Testis (tissue), 3 donors: ENCODE results near the gene SLC22A23. TPM values are rescaled to one million over a fixed set of nuclear protein-coding genes. Genes with fewer than 3 reads are reported as not detected.

Source experiments
- DNase-seq: peaks from one replicate; pipeline ENCODE4 v3.0.0-alpha.2; 2019
- H3K27ac ChIP-seq, 2 donors: fragments of 200-600 bp; sonication (generic); one replicate each; pipeline ENCODE4 v1.5.1; 2019
- H3K27me3 ChIP-seq: fragments of 200-600 bp; sonication (generic); one replicate; pipeline ENCODE4 v1.5.1; 2019
- H3K36me3 ChIP-seq: fragments of 200-600 bp; sonication (generic); one replicate; pipeline ENCODE4 v1.5.1; 2017; ENCODE audit warnings: low read depth; ENCODE audit errors: missing control alignments
- H3K4me1 ChIP-seq: fragments of 200-600 bp; sonication (generic); one replicate; pipeline ENCODE4 v1.5.1; 2019
- H3K4me3 ChIP-seq, 2 donors: fragments of 200-600 bp; sonication (generic); one replicate each; pipeline ENCODE4 v1.5.1; 2017 to 2019
- H3K9me3 ChIP-seq: fragments of 200-600 bp; sonication (generic); one replicate; pipeline ENCODE4 v1.5.1; 2017
- CTCF ChIP-seq, 3 experiments: fragments of 450-650 bp in 2 of 3; fragments of 200-600 bp in 1 of 3; sonication (generic) in 1 of 3; IDR thresholded peaks; one replicate each; pipeline ENCODE4 v1.5.1; 2016 to 2019; ENCODE audit warnings: antibody characterized with exemption in 3 of 3, mild to moderate bottlenecking in 2 of 3, moderate library complexity in 1 of 3
- POLR2A ChIP-seq: fragments of 450-650 bp; IDR thresholded peaks from one replicate; pipeline ENCODE4 v1.6.1; 2017; ENCODE audit warnings: antibody characterized with exemption, mild to moderate bottlenecking, moderate library complexity
- WGBS, 2 donors: methylation state at CpG; one replicate each; pipeline ENCODE4 v1.1.5; 2018; 5-methylcytosine and 5-hydroxymethylcytosine counted together
- intact Hi-C: fragments of 100-400 bp; cut with DNase I; formaldehyde crosslinking; loops from one replicate; pipeline ENCODE4 v1.15.1; 2023; ENCODE audit warnings: low total_unique reads
- polyA plus RNA-seq: library from polyadenylated mRNA; stranded (reverse); fragments of 350-450 nt; fragmentation: Illumina TruSeq; extraction: RNeasy Lipid Tissue Mini Kit (QIAGEN cat#74804); gene quantifications from one replicate; pipeline ENCODE4 v1.2.3, GENCODE V29; 2014; ENCODE audit warnings: low read depth, low replicate concordance; ENCODE audit not compliant: insufficient read depth
- total RNA-seq, 2 donors: library from RNA; depleted of rRNA; stranded (reverse); fragments of >200 nt; gene quantifications; one replicate each; pipeline ENCODE4 v1.2.3, GENCODE V29; 2016

SLC22A23 gene
- total and polyA plus RNA-seq, 3 donors from 2014 or later: 9.0 to 20.9 (median 14.9) TPM

GRCh38 chr6:3291987-3292386 lies 164.9 kb downstream of the SLC22A23 start:
- Histone ChIP-seq H3K9me3 (no peaks in the 10 kb centered on the region), H3K4me3 (no peak overlapping the region), H3K36me3 (no peaks in the 10 kb centered on the region), H3K4me1 (no peaks in the 10 kb centered on the region), H3K27me3 (no peaks in the 10 kb centered on the region), H3K27ac (no peak overlapping the region)
- TF ChIP-seq POLR2A (no peak), CTCF (IDR thresholded peaks at IDR 0.05) (no peak)
- WGBS, 2 donors: 88 to 97% methylated on average over 7 of the region's 7 CpGs
- DNase-seq: no peak
- intact Hi-C loops: no loop called here

- no peak overlapping the region for H3K27ac ChIP-seq
- no peak for TF ChIP-seq CTCF (IDR thresholded peaks at IDR 0.05)
- TF ChIP-seq POLR2A: no peak
- H3K36me3 ChIP-seq: no peaks in the 10 kb centered on the region
- no peak overlapping the region for H3K4me3 ChIP-seq
- H3K27me3 ChIP-seq: no peaks in the 10 kb centered on the region
- intact Hi-C loops: no loop called here
- H3K4me1 ChIP-seq: no peaks in the 10 kb centered on the region
- no peak for DNase-seq
- 95 to 98% methylated on average over 4 of the region's 4 CpGs for WGBS, 2 donors
- no peaks in the 10 kb centered on the region for H3K9me3 ChIP-seq
Measured at GRCh38 chr6:3291346-3291745, 165.5 kb downstream of the SLC22A23 start.

- no peaks in the 10 kb centered on the region for H3K36me3 ChIP-seq
- intact Hi-C loops: no loop called here
- no peak overlapping the region for H3K4me3 ChIP-seq
- WGBS, 2 donors: 51 to 69% methylated on average over 10 to 11 of the region's 11 CpGs
- TF ChIP-seq CTCF (IDR thresholded peaks at IDR 0.05) (no peak), POLR2A (no peak)
- no peaks in the 10 kb centered on the region for H3K9me3 ChIP-seq
- H3K4me1 ChIP-seq: no peaks in the 10 kb centered on the region
- H3K27ac ChIP-seq: no peak overlapping the region
- no peak for DNase-seq
- H3K27me3 ChIP-seq: no peaks in the 10 kb centered on the region
Measured at GRCh38 chr6:3290931-3291211, 166.0 kb downstream of the SLC22A23 start.

- TF ChIP-seq CTCF (IDR thresholded peaks at IDR 0.05) (no peak), POLR2A (no peak)
- WGBS, 2 donors: 83 to 85% methylated on average over 15 of the region's 15 CpGs
- no peak overlapping the region for H3K4me3 ChIP-seq
- DNase-seq: no peak
- no peak overlapping the region for H3K27ac ChIP-seq
- H3K4me1 ChIP-seq: no peaks in the 10 kb centered on the region
- H3K36me3 ChIP-seq: no peaks in the 10 kb centered on the region
- H3K27me3 ChIP-seq: no peaks in the 10 kb centered on the region
- no peaks in the 10 kb centered on the region for H3K9me3 ChIP-seq
- intact Hi-C loops: no loop called here
Measured at GRCh38 chr6:3290149-3290930, 166.5 kb downstream of the SLC22A23 start.

- no peaks in the 10 kb centered on the region for H3K9me3 ChIP-seq
- H3K27me3 ChIP-seq: no peaks in the 10 kb centered on the region
- H3K27ac ChIP-seq: no peak overlapping the region
- no peaks in the 10 kb centered on the region for H3K36me3 ChIP-seq
- WGBS, 2 donors: 77 to 80% methylated on average over 6 to 7 of the region's 7 CpGs
- intact Hi-C loops: loop anchor here (10.0 kb wide), 1 partner anchor 165 kb away; the partner anchor contains the start of gene SLC22A23
- no peak for DNase-seq
- TF ChIP-seq CTCF (IDR thresholded peaks at IDR 0.05) (no peak), POLR2A (no peak)
- no peak overlapping the region for H3K4me3 ChIP-seq
- no peaks in the 10 kb centered on the region for H3K4me1 ChIP-seq
Measured at GRCh38 chr6:3289664-3290055, 167.2 kb downstream of the SLC22A23 start.
